HG02938 (cell line): ENCODE measurements around the gene ZBTB16.

Source experiments
- ATAC-seq: cut with Tn5 transposase; IDR thresholded peaks from one replicate; pipeline ENCODE4 v1.9.1; 2021; ENCODE audit warnings: mild to moderate bottlenecking, moderate library complexity; ENCODE audit not compliant: unreplicated experiment

ZBTB16 gene

GRCh38 chr11:114272311-114272710, 212.8 kb downstream of the ZBTB16 start:
- ATAC-seq, result no peak

- ATAC-seq, result no peak
Measured at GRCh38 chr11:114273071-114273470, 213.6 kb downstream of the ZBTB16 start.

GRCh38 chr11:114273890-114274635, 214.6 kb downstream of the ZBTB16 start:
- ATAC-seq, result no peak

GRCh38 chr11:114274637-114275036, 215.1 kb downstream of the ZBTB16 start:
- no peak for ATAC-seq

- ATAC-seq, result no peak
Measured at GRCh38 chr11:114275280-114275679, 215.8 kb downstream of the ZBTB16 start.

GRCh38 chr11:114276077-114276476, 216.6 kb downstream of the ZBTB16 start:
- ATAC-seq, result no peak

GRCh38 chr11:114277637-114278341, 218.3 kb downstream of the ZBTB16 start:
- no peak for ATAC-seq

- no peak for ATAC-seq
Measured at GRCh38 chr11:114278342-114279065, 219.0 kb downstream of the ZBTB16 start.

- no peak for ATAC-seq
Measured at GRCh38 chr11:114279792-114280546, 220.5 kb downstream of the ZBTB16 start.

- ATAC-seq, result no peak
Measured at GRCh38 chr11:114280696-114281095, 221.2 kb downstream of the ZBTB16 start.

GRCh38 chr11:114281388-114281956, 222.0 kb downstream of the ZBTB16 start:
- ATAC-seq, result no peak

GRCh38 chr11:114282488-114282887, 223.0 kb downstream of the ZBTB16 start:
- no peak for ATAC-seq

- no peak for ATAC-seq
Measured at GRCh38 chr11:114283422-114283821, 223.9 kb downstream of the ZBTB16 start.

- no peak for ATAC-seq
Measured at GRCh38 chr11:114284021-114284420, 224.5 kb downstream of the ZBTB16 start.

GRCh38 chr11:114284914-114285313, 225.4 kb downstream of the ZBTB16 start:
- no peak for ATAC-seq

- no peak for ATAC-seq
Measured at GRCh38 chr11:114285599-114285998, 226.1 kb downstream of the ZBTB16 start.

GRCh38 chr11:114286229-114286628, 226.7 kb downstream of the ZBTB16 start:
- no peak for ATAC-seq

- ATAC-seq, result no peak
Measured at GRCh38 chr11:114287154-114287553, 227.6 kb downstream of the ZBTB16 start.

GRCh38 chr11:114288136-114288535, 228.6 kb downstream of the ZBTB16 start:
- ATAC-seq, result no peak

GRCh38 chr11:114289779-114290178, 230.3 kb downstream of the ZBTB16 start:
- ATAC-seq, result no peak
